Fibroblast of upper back skin (primary cell): ENCODE measurements around the gene DUSP22.

ENCODE experiments used
- DNase-seq: peaks from one replicate; pipeline ENCODE4 v3.0.0-alpha.2; 2013

The DUSP22 gene

GRCh38 chr6:298233-299103 lies 6.2 kb downstream of the DUSP22 start:
- no peak for DNase-seq

- DNase-seq = no peak
Measured at GRCh38 chr6:299104-299980, 7.1 kb downstream of the DUSP22 start.

- no peak for DNase-seq
Measured at GRCh38 chr6:300026-300425, 7.7 kb downstream of the DUSP22 start.

- no peak for DNase-seq
Measured at GRCh38 chr6:300494-301198, 8.4 kb downstream of the DUSP22 start.

GRCh38 chr6:301526-301925 lies 9.2 kb downstream of the DUSP22 start:
- no peak for DNase-seq

GRCh38 chr6:301929-302705 lies 9.8 kb downstream of the DUSP22 start:
- DNase-seq = no peak

GRCh38 chr6:302760-303159 lies 10.5 kb downstream of the DUSP22 start:
- DNase-seq = no peak

- no peak for DNase-seq
Measured at GRCh38 chr6:303263-303662, 11.0 kb downstream of the DUSP22 start.

- no peak for DNase-seq
Measured at GRCh38 chr6:303948-304558, 11.8 kb downstream of the DUSP22 start.

GRCh38 chr6:304833-305370 lies 12.6 kb downstream of the DUSP22 start:
- no peak for DNase-seq

- DNase-seq = no peak
Measured at GRCh38 chr6:305371-306206, 13.3 kb downstream of the DUSP22 start.

- DNase-seq = no peak
Measured at GRCh38 chr6:306641-307061, 14.4 kb downstream of the DUSP22 start.

- DNase-seq = no peak
Measured at GRCh38 chr6:307065-307814, 15.0 kb downstream of the DUSP22 start.

- DNase-seq = no peak
Measured at GRCh38 chr6:307874-308273, 15.6 kb downstream of the DUSP22 start.

GRCh38 chr6:308307-308706 lies 16.0 kb downstream of the DUSP22 start:
- DNase-seq = no peak

- DNase-seq = no peak
Measured at GRCh38 chr6:308768-309167, 16.5 kb downstream of the DUSP22 start.

- no peak for DNase-seq
Measured at GRCh38 chr6:309947-310346, 17.7 kb downstream of the DUSP22 start.

- no peak for DNase-seq
Measured at GRCh38 chr6:310671-311070, 18.4 kb downstream of the DUSP22 start.

GRCh38 chr6:311679-312220 lies 19.5 kb downstream of the DUSP22 start:
- no peak for DNase-seq

GRCh38 chr6:313087-313486 lies 20.8 kb downstream of the DUSP22 start:
- no peak for DNase-seq
